ES-I3 (cell line): ENCODE measurements around the gene LMCD1.
A peak's percentile ranks its signal among the peaks of the same experiment; 100 is the strongest.

Source experiments
- H3K36me3 ChIP-seq: 2 replicates; pipeline ENCODE4 v1.6.1; 2013; ENCODE audit warnings: mild to moderate bottlenecking, low read length, control low read depth, moderate library complexity; ENCODE audit not compliant: insufficient read depth
- H3K4me1 ChIP-seq: 2 replicates; pipeline ENCODE4 v1.6.1; 2013; ENCODE audit warnings: mild to moderate bottlenecking, control low read depth, low read length; ENCODE audit not compliant: insufficient read depth
- H3K9ac ChIP-seq: 2 replicates; pipeline ENCODE4 v1.6.1; 2013; ENCODE audit warnings: low read depth, mild to moderate bottlenecking, low read length, moderate library complexity
- H3K9me3 ChIP-seq: 2 replicates; pipeline ENCODE4 v1.6.1; 2013; ENCODE audit warnings: mild to moderate bottlenecking, low read length, moderate library complexity; ENCODE audit not compliant: control insufficient read depth, insufficient read depth

Gene LMCD1, protein sequence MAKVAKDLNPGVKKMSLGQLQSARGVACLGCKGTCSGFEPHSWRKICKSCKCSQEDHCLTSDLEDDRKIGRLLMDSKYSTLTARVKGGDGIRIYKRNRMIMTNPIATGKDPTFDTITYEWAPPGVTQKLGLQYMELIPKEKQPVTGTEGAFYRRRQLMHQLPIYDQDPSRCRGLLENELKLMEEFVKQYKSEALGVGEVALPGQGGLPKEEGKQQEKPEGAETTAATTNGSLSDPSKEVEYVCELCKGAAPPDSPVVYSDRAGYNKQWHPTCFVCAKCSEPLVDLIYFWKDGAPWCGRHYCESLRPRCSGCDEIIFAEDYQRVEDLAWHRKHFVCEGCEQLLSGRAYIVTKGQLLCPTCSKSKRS

DNA sequence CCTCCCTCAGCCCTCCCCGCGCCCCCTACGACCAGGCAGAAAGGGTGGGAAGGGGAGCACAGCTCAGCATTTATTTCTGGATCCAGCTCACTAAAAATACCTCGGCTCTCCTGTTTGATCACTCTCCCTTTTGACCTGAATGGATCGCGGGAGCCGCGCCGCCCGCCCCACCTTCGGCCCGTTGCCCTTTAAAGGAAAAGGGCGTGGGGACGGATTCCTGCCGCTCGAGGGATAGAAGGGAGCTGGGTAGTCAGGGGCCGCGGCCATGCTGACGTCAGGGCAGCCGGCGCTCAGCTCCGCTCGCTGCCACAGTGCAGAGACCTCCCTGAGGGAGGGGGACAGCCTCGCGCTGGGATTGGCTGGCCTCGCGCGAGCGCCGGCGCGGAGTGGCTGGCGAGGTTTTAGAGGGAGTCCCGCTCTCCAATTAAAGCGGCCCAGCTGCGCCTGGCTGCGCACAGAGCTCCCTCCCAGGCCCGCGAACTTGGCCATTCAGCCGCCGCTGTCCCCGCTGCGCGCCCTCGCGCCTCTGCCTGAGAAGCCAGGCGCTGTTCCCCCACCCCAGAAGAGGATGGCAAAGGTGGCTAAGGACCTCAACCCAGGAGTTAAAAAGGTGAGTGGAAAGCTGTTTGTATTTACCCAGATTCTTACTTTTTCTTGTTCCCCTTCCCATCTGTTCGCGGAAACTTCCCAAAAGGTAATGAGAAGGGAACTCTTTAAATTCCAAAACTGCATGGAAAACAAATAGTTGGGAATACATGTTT lies at the start of gene LMCD1:
Gene LMCD1 (plus strand): TSS at position 453 of the 761 bp plus-strand sequence. CDS start 116 bp downstream, at position 569.
- Histone ChIP-seq H3K36me3 (no peaks in the 10 kb centered on the region), H3K9ac (peak within 1 kb of the TSS; percentile 49), H3K9me3 (no peaks in the 10 kb centered on the region), H3K4me1 (peaks cover 47% of the 10 kb centered on the region)

DNA sequence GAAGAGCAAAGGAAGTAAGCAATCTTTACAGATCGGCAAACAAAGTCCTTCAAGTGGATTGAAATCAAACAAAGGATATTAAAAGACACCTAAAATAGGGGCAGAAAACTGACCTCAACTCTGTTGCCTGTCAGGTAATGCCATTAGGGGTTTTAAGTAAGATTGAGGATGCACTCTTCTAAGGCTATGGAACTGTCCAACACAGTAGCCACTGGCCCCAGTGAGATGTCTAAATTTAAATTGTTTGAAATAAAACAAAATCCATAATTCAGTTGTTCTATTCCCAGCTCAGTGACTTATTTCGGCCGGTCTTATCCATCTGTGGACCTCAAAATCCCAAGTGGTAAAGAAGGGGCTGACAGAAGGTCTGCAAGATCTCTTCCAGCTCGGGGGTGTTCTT lies 49.5 kb upstream of the LMCD1 start:
- Histone ChIP-seq H3K36me3 (no peaks in the 10 kb centered on the region), H3K4me1 (peaks cover 8% of the 10 kb centered on the region; the same call in 1 of the 2 replicates), H3K9ac (no peak overlapping the region), H3K9me3 (no peaks in the 10 kb centered on the region)

DNA sequence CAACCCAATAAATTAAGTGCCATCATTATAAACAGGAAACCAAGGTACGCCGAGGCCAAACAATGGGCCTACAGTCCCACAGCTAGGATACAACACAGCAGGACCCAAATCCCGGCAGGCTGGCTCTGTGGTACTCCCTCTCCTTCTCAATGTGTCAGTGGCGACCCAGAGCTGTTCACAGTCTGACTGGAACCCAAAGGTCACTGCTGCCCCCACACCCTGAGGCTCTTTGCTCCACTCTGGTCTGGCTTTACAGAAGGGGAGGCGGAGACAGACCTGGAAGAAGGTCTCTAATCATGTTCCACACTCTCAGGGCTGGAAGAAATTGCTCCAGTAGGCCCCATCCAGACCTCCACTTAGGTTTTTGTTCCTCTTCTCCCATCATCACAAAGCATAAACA lies 48.5 kb upstream of the LMCD1 start:
- Histone ChIP-seq H3K9me3 (no peaks in the 10 kb centered on the region), H3K4me1 (peaks cover 8% of the 10 kb centered on the region; the same call in 1 of the 2 replicates), H3K36me3 (no peaks in the 10 kb centered on the region), H3K9ac (no peak overlapping the region)

DNA sequence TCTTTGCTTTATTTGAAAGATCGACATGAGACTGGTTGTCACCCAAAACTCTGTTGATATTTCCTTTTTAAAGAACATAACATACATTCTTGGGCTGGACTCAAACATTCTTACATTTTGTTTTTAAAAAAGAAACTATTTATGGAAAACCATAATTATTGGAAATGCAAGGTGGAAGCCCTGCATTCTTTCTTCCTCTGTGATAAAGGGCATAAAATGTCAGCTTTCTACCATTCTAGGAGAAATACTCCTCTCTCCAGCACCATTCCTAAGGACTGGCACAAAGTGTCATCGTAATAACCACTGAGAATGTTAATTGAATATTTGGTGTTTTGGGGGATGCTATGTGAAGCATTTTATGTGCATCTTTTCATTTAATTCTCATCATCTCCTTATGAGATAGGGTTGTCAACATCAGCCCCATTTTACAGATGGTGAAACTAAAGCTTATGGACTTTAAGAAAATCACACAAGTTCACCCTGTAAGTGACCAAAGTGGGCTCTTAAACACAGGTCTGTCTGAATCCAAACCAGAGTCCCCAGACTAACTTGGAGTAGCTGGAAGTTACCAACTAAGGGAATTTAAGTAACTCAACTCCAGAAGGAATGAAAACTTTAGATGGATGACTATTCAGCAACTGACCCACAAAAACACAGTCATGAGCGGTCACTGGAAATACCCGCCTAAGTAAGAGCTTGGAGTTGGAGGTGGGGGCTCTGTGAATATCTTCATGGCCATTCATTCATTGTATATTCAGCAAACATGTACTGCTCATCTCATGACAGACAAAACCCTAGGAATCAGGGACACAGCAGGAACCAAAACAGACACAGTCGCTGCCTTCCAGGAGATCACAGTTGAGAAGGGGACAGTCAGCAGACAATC lies 45.9 kb upstream of the LMCD1 start:
- Histone ChIP-seq H3K9me3 (no peaks in the 10 kb centered on the region), H3K36me3 (no peaks in the 10 kb centered on the region), H3K4me1 (peaks cover 8% of the 10 kb centered on the region; the same call in 1 of the 2 replicates)

DNA sequence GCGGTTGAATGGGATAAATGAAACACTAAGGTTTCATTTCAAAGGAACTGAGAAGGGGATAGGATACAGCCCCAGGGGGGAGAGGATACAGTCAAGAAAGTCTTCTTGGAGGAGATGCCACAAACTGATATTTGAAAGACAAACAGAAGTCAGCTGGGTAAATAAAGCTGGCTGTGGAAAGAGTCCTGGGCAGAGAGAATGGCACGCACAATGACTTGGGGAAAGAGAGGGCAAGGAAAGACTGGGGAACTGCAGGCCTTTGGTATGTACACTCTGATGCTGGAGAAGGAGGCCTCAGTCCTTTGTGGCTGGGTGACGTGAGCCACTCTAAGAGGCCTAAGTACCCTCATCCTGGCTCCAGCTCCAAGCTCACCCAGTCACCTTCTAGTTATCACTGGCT lies 45.2 kb upstream of the LMCD1 start:
- H3K36me3 ChIP-seq, result no peaks in the 10 kb centered on the region
- no peaks in the 10 kb centered on the region for H3K9me3 ChIP-seq
- H3K4me1 ChIP-seq, result peaks cover 8% of the 10 kb centered on the region; the same call in 1 of the 2 replicates
- no peak overlapping the region for H3K9ac ChIP-seq

More for the DNA sequence above, 45.9 kb upstream of the LMCD1 start:
- H3K9ac ChIP-seq, result no peak overlapping the region

DNA sequence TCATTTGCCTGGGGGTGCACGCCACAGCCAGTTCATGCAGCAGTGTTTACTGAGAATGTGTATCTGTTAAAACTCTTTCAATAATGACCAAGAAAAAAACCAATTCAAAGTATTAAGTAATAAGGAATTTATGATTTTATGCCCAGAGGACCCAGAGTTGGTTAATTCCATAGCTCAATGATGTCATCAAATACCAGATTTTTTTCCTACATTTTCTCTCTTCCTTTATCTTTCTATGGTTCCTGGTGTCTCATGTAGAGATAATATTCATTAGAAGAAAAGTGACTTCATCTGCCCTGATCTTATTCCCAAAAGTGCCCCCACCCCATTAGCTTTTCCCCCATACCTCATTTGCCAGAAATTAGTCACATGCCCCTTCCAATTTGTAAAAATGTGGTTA lies 44.6 kb upstream of the LMCD1 start:
- no peaks in the 10 kb centered on the region for H3K9me3 ChIP-seq
- no peaks in the 10 kb centered on the region for H3K36me3 ChIP-seq
- H3K4me1 ChIP-seq, result peaks cover 8% of the 10 kb centered on the region; the same call in 1 of the 2 replicates
- H3K9ac ChIP-seq, result no peak overlapping the region

DNA sequence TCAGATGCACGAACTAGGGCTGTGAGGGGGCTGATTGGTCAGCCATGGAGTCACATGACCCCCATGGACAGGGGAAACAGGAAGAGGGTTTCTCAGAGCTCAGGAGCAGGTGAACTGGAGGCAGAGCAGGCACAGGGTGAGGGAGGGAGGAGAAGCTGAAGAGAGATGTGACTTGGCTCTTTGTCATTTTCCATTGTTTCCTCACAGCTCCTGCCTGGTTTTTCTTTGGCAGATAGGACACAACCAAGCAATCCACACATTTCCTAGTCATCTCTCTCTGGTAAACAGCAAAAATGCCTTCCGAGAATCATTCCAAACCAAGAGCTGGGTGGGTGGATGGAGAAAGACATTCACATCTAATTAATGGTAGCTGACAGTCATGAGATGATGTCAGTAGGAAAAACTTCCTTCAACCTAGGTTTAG lies 43.4 kb upstream of the LMCD1 start:
- Histone ChIP-seq H3K36me3 (no peaks in the 10 kb centered on the region), H3K4me1 (peaks cover 8% of the 10 kb centered on the region; the same call in 1 of the 2 replicates), H3K9ac (no peak overlapping the region), H3K9me3 (no peaks in the 10 kb centered on the region)

DNA sequence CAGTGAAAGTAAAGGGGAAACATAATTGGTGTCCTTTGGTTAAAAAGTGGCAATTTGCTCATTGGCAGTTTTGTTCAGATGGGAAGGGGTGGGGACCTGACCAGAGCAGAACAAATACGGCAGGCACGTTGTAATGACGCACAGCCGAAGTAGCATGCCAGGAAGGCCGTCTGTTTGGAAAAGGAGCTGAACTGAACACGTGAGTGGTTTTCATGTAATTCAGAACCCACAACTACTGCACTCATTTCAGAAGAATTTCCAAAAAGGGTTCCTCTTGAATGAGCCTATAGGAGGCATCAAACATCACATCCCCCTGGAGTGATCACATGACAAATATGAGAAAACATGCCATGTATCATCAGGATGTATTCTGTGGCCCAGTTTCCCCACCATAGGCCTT lies 42.9 kb upstream of the LMCD1 start:
- Histone ChIP-seq H3K36me3 (no peaks in the 10 kb centered on the region), H3K9me3 (no peaks in the 10 kb centered on the region), H3K4me1 (peaks cover 8% of the 10 kb centered on the region; the same call in 1 of the 2 replicates), H3K9ac (no peak overlapping the region)

DNA sequence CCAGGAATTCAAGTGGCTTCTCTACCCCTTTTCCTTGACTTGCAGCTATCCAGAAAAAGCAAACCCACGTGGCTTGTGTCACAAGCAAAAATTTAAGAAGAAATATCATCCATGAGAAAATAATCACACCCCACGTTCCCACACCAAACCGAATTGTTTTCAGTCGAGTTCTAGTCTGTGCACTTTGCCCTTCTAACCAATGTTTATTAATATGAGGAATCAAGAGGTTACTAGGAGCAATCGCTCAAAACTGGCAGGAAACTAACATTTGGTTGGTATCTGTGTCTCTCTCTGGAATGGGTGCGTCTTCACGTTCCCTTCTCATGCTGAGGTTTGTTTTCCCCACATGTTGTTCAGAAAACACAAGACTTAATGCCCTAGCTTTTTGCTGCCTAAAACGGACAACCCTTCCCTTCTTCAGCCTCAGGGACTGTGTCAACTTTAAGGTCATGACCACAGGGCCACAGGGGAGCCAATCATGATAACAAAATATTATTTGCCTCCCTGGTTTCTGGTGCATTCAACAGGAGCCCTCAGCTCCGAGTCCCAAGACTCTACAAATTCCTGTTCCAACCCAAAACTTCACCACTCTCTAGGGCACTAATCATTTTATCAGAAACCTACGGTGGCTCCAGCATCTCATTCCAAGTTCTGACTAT lies 41.4 kb upstream of the LMCD1 start:
- no peak overlapping the region for H3K9ac ChIP-seq
- H3K4me1 ChIP-seq, result peaks cover 8% of the 10 kb centered on the region; the same call in 1 of the 2 replicates
- H3K36me3 ChIP-seq, result no peaks in the 10 kb centered on the region
- H3K9me3 ChIP-seq, result no peaks in the 10 kb centered on the region

DNA sequence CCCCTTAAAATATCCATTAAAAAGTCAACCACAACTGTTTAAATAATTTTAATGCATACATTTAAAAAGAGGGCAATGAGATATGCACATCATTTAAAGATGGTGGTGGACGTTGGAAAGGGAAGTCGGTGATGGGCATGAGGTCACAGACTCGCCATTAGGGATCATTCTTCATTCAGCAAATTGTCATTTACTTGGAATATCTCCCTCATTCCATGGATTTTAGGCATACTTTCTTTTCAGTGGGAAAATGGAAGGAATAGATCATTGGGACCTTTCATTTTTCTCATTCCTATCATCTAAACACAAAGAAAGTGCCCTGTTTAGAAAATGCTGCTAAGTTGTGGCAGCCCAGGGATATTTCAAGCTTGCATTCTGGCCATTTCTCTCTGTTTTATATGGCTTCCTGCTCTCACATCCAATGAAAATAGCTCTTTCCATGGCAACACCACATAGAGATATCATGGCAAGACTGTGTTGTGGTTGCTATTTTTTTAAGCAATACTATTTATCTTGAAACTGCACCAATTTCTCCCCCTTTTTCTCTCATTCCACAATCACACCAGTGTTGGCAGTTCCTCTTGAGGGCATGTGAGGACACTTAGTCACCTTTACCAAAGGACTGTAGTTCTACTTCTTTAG lies 40.7 kb upstream of the LMCD1 start:
- no peaks in the 10 kb centered on the region; the same call in 1 of the 2 replicates for H3K36me3 ChIP-seq
- H3K9ac ChIP-seq, result no peak overlapping the region
- no peaks in the 10 kb centered on the region for H3K9me3 ChIP-seq
- peaks cover 8% of the 10 kb centered on the region; the same call in 1 of the 2 replicates for H3K4me1 ChIP-seq

DNA sequence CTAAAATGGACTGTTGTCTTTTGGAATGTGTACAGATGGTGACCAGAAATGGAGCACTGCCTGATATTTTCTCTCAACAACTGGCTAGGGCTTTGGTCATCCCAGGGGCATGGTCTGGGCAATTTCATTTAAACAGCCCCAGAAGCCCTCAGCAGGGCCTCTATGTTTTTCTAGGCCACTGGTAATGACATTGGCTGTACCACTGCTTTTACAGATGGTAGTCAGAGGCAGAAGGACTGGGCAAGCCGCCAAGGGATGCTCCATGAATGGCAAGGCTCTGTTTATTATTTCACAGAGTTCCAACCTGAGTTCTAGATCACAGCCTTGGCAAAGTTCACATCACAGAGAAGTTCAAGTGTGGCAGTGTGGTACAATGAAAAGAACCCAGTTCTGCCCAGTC lies 37.0 kb upstream of the LMCD1 start:
- no peaks in the 10 kb centered on the region for H3K4me1 ChIP-seq
- no peak overlapping the region for H3K9ac ChIP-seq
- no peaks in the 10 kb centered on the region; the same call in 1 of the 2 replicates for H3K36me3 ChIP-seq
- no peaks in the 10 kb centered on the region for H3K9me3 ChIP-seq

DNA sequence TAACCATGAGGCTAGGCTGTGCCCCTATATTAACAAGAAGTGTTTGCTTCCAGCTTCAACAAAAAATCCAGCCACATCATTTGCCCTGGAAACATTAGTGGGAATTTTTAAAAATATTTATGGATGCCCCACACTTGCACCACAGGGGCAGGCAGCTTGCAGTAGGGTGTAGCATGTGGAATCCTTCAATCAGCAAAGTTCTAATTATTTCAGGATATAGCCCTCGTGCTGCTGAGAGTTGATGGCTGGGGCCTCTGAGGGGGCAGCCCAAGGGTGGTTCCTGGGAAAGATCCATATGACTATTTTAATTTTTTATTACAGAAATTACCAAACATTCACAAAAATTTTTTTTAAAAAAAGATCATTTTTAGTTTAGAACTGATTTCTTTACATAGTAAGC lies 35.1 kb upstream of the LMCD1 start:
- Histone ChIP-seq H3K9ac (no peak overlapping the region), H3K9me3 (no peaks in the 10 kb centered on the region), H3K36me3 (no peaks in the 10 kb centered on the region; the same call in 1 of the 2 replicates), H3K4me1 (no peaks in the 10 kb centered on the region)

DNA sequence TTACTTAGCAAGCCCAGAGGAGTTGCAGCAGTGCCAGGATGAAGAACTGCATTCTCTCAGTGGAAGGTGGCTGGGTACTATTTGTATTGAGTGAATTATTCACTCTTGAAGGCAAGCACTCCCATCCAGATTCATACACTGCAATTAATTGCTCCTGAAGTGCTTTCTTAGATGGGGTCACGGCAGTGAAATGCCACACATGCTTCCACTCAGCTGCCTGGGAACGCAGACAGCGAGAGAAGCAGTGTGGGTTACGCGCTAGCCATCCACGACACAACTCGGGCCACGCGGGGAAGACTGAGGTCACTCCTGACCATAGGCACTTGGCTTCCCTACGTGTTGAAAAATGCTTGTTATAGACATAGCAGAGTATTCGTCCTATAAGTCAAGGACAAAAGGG lies 30.8 kb upstream of the LMCD1 start:
- no peaks in the 10 kb centered on the region for H3K9me3 ChIP-seq
- H3K36me3 ChIP-seq, result no peaks in the 10 kb centered on the region; the same call in 1 of the 2 replicates
- no peaks in the 10 kb centered on the region for H3K4me1 ChIP-seq
- no peak overlapping the region for H3K9ac ChIP-seq
